Articular chondrocyte of knee joint (primary cell): ENCODE data around the gene CNTROB. TPM values are rescaled to one million over a fixed set of nuclear protein-coding genes. Genes with fewer than 3 reads are reported as not detected.

ENCODE experiments used
- small RNA-seq: library from RNA; depleted of rRNA; stranded (forward); fragments of <200 nt; gene quantifications from one replicate; pipeline ENCODE3, GENCODE V24; 2012
- total RNA-seq: library from RNA; depleted of rRNA; stranded (reverse); fragments of >200 nt; gene quantifications from 2 replicates; pipeline ENCODE4 v1.2.3, GENCODE V29; 2012

Gene CNTROB
- 23.1 and 24.4 TPM in 2 replicates for total RNA-seq

GRCh38 chr17:7931709-7932482 is at the start of gene CNTROB, which contains the start of gene TRAPPC1:
Gene CNTROB (plus strand): TSS chr17:7932206. CDS start chr17:7933080, 874 bp downstream.
Gene TRAPPC1 (minus strand): TSS chr17:7931946. CDS start chr17:7931829, 117 bp downstream.

GRCh38 chr17:7888184-7888920 is 43.7 kb upstream of the CNTROB start, which contains the start of gene CHD3:
Gene CHD3 (plus strand): TSS chr17:7888789. CDS start chr17:7889001, 212 bp downstream.

GRCh38 chr17:7915611-7916384 is 16.2 kb upstream of the CNTROB start, which contains the start of gene RNF227:
Gene RNF227 (minus strand): TSS chr17:7916289. CDS start chr17:7916195, 94 bp downstream.

GRCh38 chr17:7929158-7930023 is 2.6 kb upstream of the CNTROB start, which contains the start of gene KCNAB3:
Gene KCNAB3 (minus strand): TSS chr17:7929856. CDS start chr17:7929435, 421 bp downstream.

Small RNA genes within 50 kb of the gene (small RNA-seq; reads per million reads assigned to genes)
- 0.46 reads per million, percentile 9 among the genes with 10 or more reads in this experiment for gene SCARNA21

Other genes with a start within 250 kb of the CNTROB start
- 40.6 and 40.8 TPM in 2 replicates for gene TP53, start 244.7 kb upstream of the CNTROB start, total RNA-seq
- gene WRAP53, start 243.7 kb upstream of the CNTROB start, total RNA-seq = 4.1 and 4.4 TPM in 2 replicates
- gene EFNB3, start 227.0 kb upstream of the CNTROB start, total RNA-seq = 0.54 and 0.91 TPM in 2 replicates
- 0.11 and 0.13 TPM in 2 replicates for gene DNAH2, start 214.5 kb upstream of the CNTROB start, total RNA-seq
- gene KDM6B, start 98.0 kb upstream of the CNTROB start, total RNA-seq = 3.1 and 5.7 TPM in 2 replicates
- 0.39 and 1.2 TPM in 2 replicates for gene TMEM88, start 77.1 kb upstream of the CNTROB start, total RNA-seq
- 32.9 and 34.7 TPM in 2 replicates for gene NAA38, start 74.6 kb upstream of the CNTROB start, total RNA-seq
- 10.2 and 13.1 TPM in 2 replicates for gene CYB5D1, start 74.2 kb upstream of the CNTROB start, total RNA-seq
- 80.5 and 94.1 TPM in 2 replicates for gene CHD3, start 43.4 kb upstream of the CNTROB start, total RNA-seq
- gene RNF227, start 15.9 kb upstream of the CNTROB start, total RNA-seq = 2.3 and 3.0 TPM in 2 replicates
- gene KCNAB3, start 2.4 kb upstream of the CNTROB start, total RNA-seq = 0.22 and 0.52 TPM in 2 replicates
- 39.6 and 43.9 TPM in 2 replicates for gene TRAPPC1, start 260 bp upstream of the CNTROB start, total RNA-seq
- not detected in 2 replicates for gene GUCY2D, start 70.4 kb downstream of the CNTROB start, total RNA-seq
- under 0.01 and 0.32 TPM in 2 replicates for gene ALOX15B, start 106.9 kb downstream of the CNTROB start, total RNA-seq
- gene ALOX12B, start 155.5 kb downstream of the CNTROB start, total RNA-seq = not detected in 2 replicates
- gene ALOXE3, start 186.3 kb downstream of the CNTROB start, total RNA-seq = not detected in 2 replicates
- not detected in 2 replicates for gene HES7, start 191.9 kb downstream of the CNTROB start, total RNA-seq
- 12.3 and 16.6 TPM in 2 replicates for gene PER1, start 220.2 kb downstream of the CNTROB start, total RNA-seq
- 4.1 and 5.1 TPM in 2 replicates for gene VAMP2, start 230.7 kb downstream of the CNTROB start, total RNA-seq
- gene TMEM107, start 244.2 kb downstream of the CNTROB start, total RNA-seq = 13.5 and 31.2 TPM in 2 replicates